HG03280 (cell line): ENCODE measurements around the gene GPRC5C.
"Not testable (repeated sequence)": the region's sequence is repeated elsewhere in the genome, so short reads cannot be mapped to it uniquely, and the experiment has no call there.

Experiments
- ATAC-seq: cut with Tn5 transposase; IDR thresholded peaks from one replicate; pipeline ENCODE4 v1.9.1; 2021; ENCODE audit warnings: mild to moderate bottlenecking, moderate library complexity; ENCODE audit not compliant: unreplicated experiment

Gene GPRC5C

GRCh38 chr17:74405311-74405710 is 26.6 kb upstream of the GPRC5C start:
- ATAC-seq = not testable (repeated sequence)

- ATAC-seq = no peak
Observed at GRCh38 chr17:74407384-74407783, 24.5 kb upstream of the GPRC5C start.

DNA sequence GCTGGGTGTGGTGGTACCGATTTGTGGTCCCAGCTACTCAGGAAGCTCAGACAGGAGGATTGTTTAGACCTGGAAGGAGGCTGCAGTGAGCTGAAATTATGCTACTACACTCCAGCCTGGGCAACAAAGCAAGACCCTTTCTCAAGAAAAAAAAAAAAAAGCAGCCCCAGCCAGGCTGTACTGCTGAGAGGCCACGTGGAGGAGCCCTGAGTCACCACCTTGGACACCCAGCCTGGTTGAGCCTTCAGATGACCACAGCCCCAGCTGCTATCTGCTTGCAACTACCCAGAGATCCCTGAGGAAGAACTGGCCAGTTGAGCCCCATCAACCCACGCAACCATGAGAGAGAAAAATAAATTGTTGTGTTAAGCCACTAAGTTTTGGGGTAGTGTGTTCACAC is 23.6 kb upstream of the GPRC5C start:
- ATAC-seq = no peak

GRCh38 chr17:74408815-74409214 is 23.1 kb upstream of the GPRC5C start:
- no peak for ATAC-seq

- no peak for ATAC-seq
Observed at GRCh38 chr17:74410001-74410443, 21.9 kb upstream of the GPRC5C start.

GRCh38 chr17:74412581-74412980 is 19.3 kb upstream of the GPRC5C start:
- ATAC-seq = no peak

GRCh38 chr17:74413491-74413890 is 18.4 kb upstream of the GPRC5C start:
- no peak for ATAC-seq

GRCh38 chr17:74414510-74414909 is 17.4 kb upstream of the GPRC5C start:
- ATAC-seq = no peak

DNA sequence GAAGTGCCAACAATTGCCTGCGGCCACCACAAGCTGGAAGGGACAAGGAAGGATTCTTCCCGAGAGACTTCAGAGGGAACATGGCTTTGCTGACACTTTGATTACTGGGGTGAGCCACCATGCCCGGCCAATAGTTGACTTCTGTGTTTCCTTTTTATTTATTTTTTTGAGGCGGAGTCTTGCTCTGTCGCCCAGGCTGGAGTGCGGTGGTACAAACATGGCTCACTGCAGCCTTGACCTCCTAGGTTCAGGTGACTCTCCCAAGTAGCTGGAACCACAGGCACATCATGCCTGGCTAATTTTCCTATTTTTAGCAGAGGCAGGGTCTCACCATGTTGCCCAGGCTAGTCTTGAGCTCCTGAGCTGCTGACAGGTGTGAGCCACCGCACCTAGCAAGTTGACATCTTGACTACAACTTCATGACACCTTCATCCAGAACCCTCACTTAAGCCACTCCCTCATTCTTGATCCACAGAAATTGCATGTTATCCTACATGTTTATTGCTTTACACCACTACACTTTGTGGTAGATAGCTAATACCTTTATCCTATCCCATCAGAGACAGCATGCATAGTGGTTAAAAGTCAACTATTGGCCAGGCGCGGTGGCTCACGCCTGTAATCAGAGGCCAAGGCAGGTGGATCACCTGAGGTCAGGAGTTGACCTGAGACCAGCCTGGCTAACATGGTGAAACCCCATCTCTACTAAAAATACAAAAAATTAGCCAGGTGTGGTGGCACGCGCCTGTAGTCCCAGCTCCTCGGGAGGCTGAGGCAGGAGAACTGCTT is 16.1 kb upstream of the GPRC5C start:
- no peak for ATAC-seq

- no peak for ATAC-seq
Observed at GRCh38 chr17:74417178-74418045, 14.5 kb upstream of the GPRC5C start.

DNA sequence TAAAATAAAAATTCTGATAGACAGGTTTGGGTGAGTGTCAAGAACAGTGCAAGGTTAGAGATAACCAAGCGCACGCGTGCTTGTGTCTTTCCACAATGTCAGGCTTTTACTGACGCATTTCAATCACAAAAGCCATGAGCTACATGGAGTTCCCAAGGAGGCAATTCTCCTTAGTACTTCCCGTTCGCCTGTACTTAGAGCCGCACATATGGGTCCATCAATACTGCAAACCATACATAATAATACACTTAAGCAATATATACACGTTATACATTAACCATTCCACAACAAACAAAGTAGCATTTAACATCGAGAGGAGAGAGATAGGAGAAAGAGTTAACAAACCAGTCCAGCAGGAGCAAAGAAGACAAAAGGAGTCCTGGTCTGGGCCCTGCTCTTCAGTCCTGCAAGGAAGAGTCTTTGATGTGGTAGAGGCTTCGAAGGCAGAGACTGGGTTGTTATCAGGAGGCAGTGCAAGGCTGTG is 11.9 kb upstream of the GPRC5C start:
- ATAC-seq = no peak

- ATAC-seq = no peak
Observed at GRCh38 chr17:74424117-74424516, 7.8 kb upstream of the GPRC5C start.

DNA sequence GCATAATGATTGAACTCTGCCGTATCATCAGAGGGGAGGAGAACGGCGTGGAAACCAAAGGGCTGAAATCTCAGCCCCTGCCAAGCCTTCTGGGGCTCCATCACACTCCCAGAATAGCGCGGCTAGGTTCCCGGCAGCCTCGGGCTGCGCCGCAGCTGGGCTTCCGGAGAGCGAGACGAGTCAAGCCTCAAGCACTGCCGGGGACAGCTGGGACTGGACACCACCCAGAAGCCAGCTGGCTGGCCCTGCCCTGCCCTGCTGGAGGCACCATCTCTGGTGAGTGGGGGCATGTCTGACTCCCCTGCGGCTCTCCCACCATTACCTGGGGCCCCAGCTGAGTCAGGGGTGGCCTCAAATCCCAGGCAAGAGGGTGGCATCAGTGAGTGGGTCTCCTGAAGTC is 7.2 kb upstream of the GPRC5C start:
- no peak for ATAC-seq

DNA sequence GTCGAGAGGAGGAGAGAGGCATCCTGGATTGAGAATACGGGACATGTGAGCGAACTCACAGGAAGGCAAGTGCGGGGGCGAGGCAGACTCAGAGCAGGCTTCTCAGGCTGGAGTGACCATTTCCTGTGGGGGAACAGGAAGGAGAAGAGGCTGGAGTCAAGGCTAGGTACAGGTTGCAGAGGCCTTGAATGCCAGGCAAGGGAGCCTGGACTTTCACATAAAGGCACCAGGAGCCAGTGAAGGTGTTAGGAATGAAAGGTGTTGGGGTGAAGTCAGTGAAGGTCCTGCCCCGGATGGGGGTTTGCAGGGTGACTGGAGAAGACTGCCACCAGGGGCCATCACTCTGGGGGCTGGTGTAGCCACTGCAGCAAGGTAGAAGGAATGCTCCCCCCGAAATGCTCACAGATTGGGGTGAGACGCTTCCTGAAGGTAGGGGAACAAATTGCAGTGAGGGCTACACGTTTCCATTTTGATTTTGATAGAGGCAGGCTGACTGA is 5.3 kb upstream of the GPRC5C start:
- no peak for ATAC-seq

DNA sequence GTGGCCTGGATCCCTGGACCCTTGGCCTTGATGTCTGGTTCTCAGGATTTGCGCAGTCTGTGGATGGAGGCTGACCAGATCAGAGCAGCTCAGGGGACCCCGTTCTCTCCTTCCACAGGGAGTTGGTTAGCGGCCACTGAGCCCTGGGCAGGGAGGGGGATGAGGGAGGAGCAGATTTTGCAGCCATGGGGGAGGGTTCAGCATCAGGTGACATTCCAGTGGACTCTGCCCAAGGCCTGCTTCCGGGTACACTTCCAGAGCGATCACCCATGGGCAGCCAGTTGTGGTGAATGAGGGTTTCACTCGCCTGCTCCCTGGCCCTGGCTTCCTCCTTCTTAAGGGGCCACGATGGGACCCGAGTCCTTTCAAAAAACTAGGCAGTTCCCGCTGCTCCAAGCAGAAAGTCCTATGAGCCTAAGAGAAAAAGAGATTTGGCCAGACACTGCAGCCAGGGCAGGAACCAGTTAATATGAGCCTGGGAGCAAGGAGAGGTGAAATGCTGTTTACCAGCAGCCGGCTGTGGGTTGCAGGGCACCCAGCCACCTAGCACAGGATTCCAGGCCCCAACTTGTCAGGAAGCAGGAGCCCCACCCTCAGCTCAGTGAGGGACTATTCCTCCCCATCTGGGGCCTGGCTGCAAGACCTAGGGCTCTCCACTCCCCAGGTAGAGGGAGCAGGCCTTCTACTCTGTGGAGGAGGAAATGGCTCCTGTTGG is 4.7 kb upstream of the GPRC5C start:
- no peak for ATAC-seq

DNA sequence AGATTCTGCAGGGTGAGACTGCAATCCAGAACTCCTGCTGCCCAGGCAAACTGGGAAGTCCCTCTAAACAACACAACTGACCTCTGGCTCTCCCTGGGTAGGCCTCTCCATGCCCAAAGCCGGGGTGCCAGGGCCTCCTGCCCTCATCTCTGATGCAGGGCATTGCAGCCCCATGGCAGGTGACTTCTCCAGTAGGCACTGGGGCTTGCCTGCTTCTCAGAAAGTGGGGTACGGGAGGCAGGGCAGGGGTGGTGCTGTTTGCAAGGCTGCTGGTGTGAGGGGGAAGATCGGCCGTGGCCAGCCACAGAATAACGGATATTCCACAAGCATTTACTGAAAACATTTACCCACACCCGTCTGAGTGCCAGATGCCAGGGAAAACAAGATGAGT is 4.1 kb upstream of the GPRC5C start:
- no peak for ATAC-seq

DNA sequence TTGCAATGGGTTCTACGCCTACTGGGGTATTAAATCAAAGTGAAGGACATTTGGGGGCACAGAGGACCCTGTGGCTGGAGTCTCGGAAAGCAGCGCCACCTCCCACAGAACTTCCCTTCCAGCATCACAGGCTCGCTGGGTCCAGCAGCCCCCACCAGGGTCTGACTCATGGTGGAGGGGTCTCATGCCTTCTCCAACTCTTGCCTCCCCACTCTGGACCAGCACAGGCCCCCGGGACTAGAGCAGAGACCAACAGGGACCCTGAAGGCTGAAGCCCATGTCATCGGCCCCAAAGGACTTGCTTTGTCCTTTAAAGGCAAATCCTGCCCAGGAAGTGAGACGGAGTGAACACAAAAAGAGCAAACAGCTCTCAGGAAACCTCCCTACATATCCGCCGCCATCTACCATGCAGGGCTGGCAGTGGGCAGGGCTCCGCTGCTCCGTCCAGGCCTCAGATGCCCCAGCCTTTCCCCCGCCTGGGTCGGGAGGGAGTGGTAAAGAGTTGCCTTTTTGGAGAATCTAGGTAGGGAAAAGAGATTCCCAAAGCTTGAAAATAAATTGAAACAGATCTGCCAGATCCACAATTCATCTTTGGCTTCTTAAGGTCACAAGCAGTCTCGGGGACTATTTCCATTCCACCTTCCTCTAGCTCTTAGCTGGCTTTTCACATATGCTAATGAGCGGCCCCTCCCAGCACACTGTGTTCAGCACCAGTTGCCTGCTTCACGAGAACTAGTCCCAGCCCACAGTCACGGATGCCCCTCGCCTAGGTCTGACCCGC is 2.1 kb upstream of the GPRC5C start:
- no peak for ATAC-seq

DNA sequence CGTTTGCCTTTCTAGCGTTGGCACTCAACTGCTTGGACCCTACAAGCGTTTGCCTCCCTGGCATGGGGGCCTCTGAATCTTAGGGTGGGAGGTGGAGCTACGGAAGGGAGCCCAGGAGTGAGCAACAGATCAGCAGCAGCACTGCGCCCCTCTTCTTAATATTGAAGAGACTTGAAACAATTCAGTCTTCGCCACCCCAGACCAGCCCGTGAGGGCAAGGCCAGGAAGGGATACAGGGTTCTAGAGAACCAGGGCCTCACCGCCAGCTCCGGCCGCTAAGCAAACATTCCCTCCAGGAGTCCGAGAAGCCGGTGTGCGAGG is 1.5 kb upstream of the GPRC5C start:
- no peak for ATAC-seq

GRCh38 chr17:74430706-74431567 is 951 bp upstream of the GPRC5C start:
- no peak for ATAC-seq

GRCh38 chr17:74432424-74432690 is 469 bp downstream of the GPRC5C start:
- ATAC-seq = no peak
